GM12864 (cell line): ENCODE results near the gene MAPKAPK2.

Source experiments
- DNase-seq: peaks from one replicate; pipeline ENCODE4 v3.0.0-alpha.2; 2011; ENCODE audit warnings: low read depth
- H3K4me3 ChIP-seq: 2 replicates; pipeline ENCODE4 v1.5.1; 2011; ENCODE audit warnings: mild to moderate bottlenecking, low read depth, low read length, control low read depth
- CTCF ChIP-seq: IDR thresholded peaks from 2 replicates; pipeline ENCODE4 v1.5.1; 2011; ENCODE audit warnings: low read depth, mild to moderate bottlenecking, moderate library complexity, low read length, control low read depth, inconsistent platforms; ENCODE audit errors: missing control alignments

MAPKAPK2 gene

GRCh38 chr1:206646504-206646903 lies 38.2 kb upstream of the MAPKAPK2 start:
- H3K4me3 ChIP-seq: no peak overlapping the region
- TF ChIP-seq CTCF: no peak
- DNase-seq: no peak

GRCh38 chr1:206647224-206647623 lies 37.5 kb upstream of the MAPKAPK2 start:
- no peak overlapping the region for H3K4me3 ChIP-seq
- DNase-seq: no peak
- TF ChIP-seq CTCF: no peak

GRCh38 chr1:206649261-206649921 lies 35.3 kb upstream of the MAPKAPK2 start:
- DNase-seq: no peak
- no peak overlapping the region for H3K4me3 ChIP-seq
- no peak for TF ChIP-seq CTCF

GRCh38 chr1:206651014-206651413 lies 33.7 kb upstream of the MAPKAPK2 start:
- no peak for TF ChIP-seq CTCF
- DNase-seq: no peak

GRCh38 chr1:206651958-206652890 lies 32.5 kb upstream of the MAPKAPK2 start:
- TF ChIP-seq CTCF: no peak
- no peak overlapping the region for H3K4me3 ChIP-seq
- no peak for DNase-seq

More at GRCh38 chr1:206651014-206651413, 33.7 kb upstream of the MAPKAPK2 start:
- H3K4me3 ChIP-seq: no peak overlapping the region

- no peak overlapping the region for H3K4me3 ChIP-seq
- no peak for DNase-seq
- no peak for TF ChIP-seq CTCF
Measured at GRCh38 chr1:206653715-206654459, 30.8 kb upstream of the MAPKAPK2 start.
